Neural cell (in vitro differentiated cells): ENCODE data around the gene ABCB8. TPM values are rescaled to one million over a fixed set of nuclear protein-coding genes. Genes with fewer than 3 reads are reported as not detected.

ENCODE experiments used
- polyA plus RNA-seq: library from polyadenylated mRNA; depleted of rRNA; stranded (reverse); fragments of >200 nt; gene quantifications from 2 replicates; pipeline ENCODE4 v1.2.3, GENCODE V29; 2014

The ABCB8 gene
- polyA plus RNA-seq, 1 donor from 2014 or later = 40.5 TPM

Other genes starting within 250 kb of the ABCB8 start
- gene TMEM176B, start 228.1 kb upstream of the ABCB8 start, polyA plus RNA-seq = 1.9 and 3.0 TPM in 2 replicates
- gene TMEM176A, start 227.7 kb upstream of the ABCB8 start, polyA plus RNA-seq = not detected in 2 replicates
- not detected in 2 replicates for gene AOC1, start 175.9 kb upstream of the ABCB8 start, polyA plus RNA-seq
- 24.4 and 35.5 TPM in 2 replicates for gene KCNH2, start 50.1 kb upstream of the ABCB8 start, polyA plus RNA-seq
- not detected in 2 replicates for gene NOS3, start 37.4 kb upstream of the ABCB8 start, polyA plus RNA-seq
- 1.2 and 1.4 TPM in 2 replicates for gene ATG9B, start 4.0 kb upstream of the ABCB8 start, polyA plus RNA-seq
- 3.3 and 4.4 TPM in 2 replicates for gene ASIC3, start 20.1 kb downstream of the ABCB8 start, polyA plus RNA-seq
- gene CDK5, start 29.4 kb downstream of the ABCB8 start, polyA plus RNA-seq = 82.2 and 88.3 TPM in 2 replicates
- 2.4 and 4.8 TPM in 2 replicates for gene SLC4A2, start 31.1 kb downstream of the ABCB8 start, polyA plus RNA-seq
- 147 and 182 TPM in 2 replicates for gene FASTK, start 52.4 kb downstream of the ABCB8 start, polyA plus RNA-seq
- gene TMUB1, start 55.0 kb downstream of the ABCB8 start, polyA plus RNA-seq = 35.2 and 43.9 TPM in 2 replicates
- gene AGAP3, start 58.0 kb downstream of the ABCB8 start, polyA plus RNA-seq = 92.9 and 117 TPM in 2 replicates
- gene GBX1, start 139.2 kb downstream of the ABCB8 start, polyA plus RNA-seq = not detected in 2 replicates
- not detected in 2 replicates for gene ASB10, start 158.8 kb downstream of the ABCB8 start, polyA plus RNA-seq
- gene H2BK1, start 182.0 kb downstream of the ABCB8 start, polyA plus RNA-seq = not detected in 2 replicates
- 32.7 and 45.8 TPM in 2 replicates for gene ABCF2, start 198.8 kb downstream of the ABCB8 start, polyA plus RNA-seq
- 22.1 and 22.5 TPM in 2 replicates for gene CHPF2, start 204.0 kb downstream of the ABCB8 start, polyA plus RNA-seq
- gene SMARCD3, start 220.2 kb downstream of the ABCB8 start, polyA plus RNA-seq = 199 and 216 TPM in 2 replicates